HG03196 (cell line): Measurements from ENCODE around the gene SPPL2B.
"Not testable (repeated sequence)": the region's sequence is repeated elsewhere in the genome, so short reads cannot be mapped to it uniquely, and the experiment has no call there.

Source experiments
- ATAC-seq: cut with Tn5 transposase; IDR thresholded peaks from one replicate; pipeline ENCODE4 v1.9.1; 2021; ENCODE audit not compliant: unreplicated experiment

The SPPL2B gene

DNA sequence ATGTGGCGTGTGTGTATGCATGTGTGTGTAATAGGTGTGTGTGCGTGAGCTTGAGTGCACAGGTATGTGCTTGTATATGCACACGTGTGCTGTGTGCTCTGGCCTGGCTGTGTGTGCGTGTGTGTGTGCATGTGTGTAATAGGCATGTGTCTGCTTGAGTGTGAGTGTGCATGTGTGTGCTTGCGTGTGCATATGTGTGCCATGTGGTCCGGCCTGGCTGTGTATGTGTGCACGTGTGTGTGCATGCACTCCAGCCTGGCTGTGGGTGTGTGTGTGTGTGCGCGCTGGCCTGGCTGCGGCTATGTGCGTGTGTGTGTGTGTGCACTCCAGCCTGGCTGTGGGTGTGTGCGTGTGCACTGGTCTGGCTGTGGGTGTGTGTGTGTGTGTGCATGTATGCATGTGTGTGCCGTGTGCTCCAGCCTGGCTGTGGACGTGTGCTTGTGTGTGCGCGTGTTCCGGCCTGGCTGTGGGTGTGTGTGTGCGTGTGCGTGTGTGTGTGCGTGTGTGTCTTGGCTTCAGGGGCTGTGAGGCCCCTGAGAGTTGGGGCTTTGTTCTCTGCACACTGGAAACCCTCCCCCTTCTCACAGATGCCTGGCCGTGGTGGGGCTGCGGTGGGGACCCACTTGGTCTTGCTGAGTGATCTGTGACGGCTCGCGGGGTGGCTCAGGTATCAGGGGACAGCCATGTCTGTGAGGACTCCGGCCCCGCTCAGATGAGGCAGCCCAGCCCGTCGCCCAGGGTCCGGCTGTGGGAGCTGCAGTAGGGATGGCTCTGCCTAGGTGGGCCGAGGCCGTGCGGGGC is 8.2 kb downstream of the SPPL2B start:
- ATAC-seq: no peak

DNA sequence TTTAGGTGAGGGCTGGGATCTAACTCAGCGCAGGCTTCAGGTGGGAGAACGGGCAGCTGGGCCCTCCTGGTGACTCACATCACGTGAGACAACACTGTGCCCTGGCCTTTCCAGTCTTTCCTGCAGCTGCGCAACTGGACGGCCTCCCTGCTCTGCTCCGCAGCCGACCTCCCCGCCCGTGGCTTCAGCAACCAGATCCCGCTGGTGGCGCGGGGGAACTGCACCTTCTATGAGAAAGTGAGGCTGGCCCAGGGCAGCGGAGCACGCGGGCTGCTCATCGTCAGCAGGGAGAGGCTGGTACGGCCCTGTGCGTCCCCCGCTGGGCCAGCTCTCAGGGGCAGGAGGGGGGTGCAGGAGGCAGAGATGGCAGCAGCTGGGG is 8.8 kb downstream of the SPPL2B start:
- no peak for ATAC-seq

GRCh38 chr19:2338055-2338615 is 9.7 kb downstream of the SPPL2B start:
- no peak for ATAC-seq

- no peak for ATAC-seq
Measured at GRCh38 chr19:2338751-2339643, 10.5 kb downstream of the SPPL2B start.

GRCh38 chr19:2339644-2340310 is 11.3 kb downstream of the SPPL2B start:
- no peak for ATAC-seq

GRCh38 chr19:2340496-2341243 is 12.2 kb downstream of the SPPL2B start:
- ATAC-seq: no peak

DNA sequence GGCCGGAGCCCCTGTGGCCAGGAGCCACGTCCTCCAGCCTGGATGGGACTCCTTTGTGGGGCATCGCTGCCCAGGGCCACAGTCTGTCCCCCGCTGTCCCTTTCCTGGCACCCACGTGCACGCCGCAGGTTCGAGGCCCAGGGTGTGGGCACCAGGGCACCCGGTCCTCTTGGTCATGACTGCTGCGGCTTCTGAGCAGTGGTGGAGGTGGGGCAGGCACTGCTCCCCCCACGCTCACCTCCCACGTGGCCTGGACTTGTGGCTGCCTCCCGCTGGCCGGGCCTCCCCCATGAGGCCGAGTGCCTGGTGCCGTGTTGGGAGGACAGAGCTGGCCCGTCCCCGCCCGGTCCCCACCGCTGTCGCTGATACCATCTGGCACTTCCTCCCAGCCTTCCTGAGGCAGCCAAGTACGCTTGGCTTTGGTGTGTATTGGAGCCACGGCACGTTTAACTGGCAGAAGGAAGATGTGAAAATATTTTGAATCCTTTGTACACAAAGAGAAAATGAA is 12.8 kb downstream of the SPPL2B start:
- no peak for ATAC-seq

DNA sequence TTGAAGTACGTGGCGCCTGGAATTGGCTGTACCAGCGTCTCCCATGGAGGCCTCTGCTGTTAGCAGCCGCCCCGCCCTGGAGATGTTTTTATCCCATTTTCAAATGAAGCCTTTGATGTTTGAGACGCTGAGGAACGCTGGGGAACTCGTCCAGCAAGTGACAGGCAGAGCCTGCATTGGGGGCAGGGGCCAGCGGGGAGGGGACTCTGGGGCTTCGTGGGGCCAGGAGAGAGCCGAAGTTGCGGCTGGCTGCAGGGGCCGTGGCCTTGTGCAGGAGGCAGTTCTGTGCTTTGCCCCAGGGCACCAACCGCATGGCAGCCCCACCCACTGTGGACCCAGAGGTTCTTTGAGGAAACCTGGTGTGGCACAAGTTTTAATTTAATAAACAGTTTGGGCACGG is 13.5 kb downstream of the SPPL2B start:
- ATAC-seq: no peak

GRCh38 chr19:2342656-2343288 is 14.3 kb downstream of the SPPL2B start:
- ATAC-seq: no peak

GRCh38 chr19:2343289-2343982 is 15.0 kb downstream of the SPPL2B start:
- no peak for ATAC-seq

DNA sequence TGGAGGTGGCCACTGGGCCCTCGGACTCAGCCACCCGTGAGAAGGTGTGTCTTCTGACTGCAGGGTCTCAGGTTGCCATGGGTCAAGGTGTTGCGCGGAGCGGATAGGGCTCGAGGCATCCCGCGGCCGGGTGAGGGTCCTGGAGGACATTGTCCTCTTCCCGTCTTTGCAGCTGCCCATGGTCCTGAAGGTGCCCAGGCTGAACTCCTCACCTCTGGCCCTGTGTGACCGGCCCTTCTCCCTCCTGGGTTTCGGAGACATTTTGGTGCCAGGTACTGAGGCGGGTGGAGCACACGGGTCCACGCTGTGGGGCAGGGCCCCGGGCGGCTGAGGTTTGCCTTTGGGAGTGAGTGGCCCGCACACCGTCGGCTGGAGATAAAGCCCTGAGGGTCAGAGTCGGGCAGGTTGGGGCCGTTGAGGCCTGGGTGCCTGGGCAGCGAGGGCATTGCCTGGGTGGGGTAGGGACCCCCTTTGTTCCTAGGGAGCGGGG is 15.9 kb downstream of the SPPL2B start:
- ATAC-seq: no peak

DNA sequence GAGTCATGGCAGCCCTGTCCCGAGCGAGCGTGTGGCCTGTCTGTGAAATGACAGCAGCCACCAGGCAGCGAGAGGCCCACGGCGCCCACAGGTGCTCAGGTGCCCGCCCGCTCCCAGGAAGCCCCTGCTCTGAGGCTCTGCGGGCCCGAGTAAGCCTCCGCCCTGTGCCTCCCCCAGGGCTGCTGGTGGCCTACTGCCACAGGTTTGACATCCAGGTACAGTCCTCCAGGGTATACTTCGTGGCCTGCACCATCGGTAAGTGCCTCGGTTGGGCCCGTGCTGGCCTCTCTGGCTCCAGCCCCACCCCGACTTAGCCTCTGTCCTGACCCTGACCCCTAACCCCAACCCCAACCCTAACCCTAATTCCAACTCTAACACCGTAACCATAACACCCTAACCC is 16.6 kb downstream of the SPPL2B start:
- ATAC-seq: no peak

GRCh38 chr19:2345794-2346663 is 17.5 kb downstream of the SPPL2B start:
- ATAC-seq: no peak

GRCh38 chr19:2349818-2350217 is 21.3 kb downstream of the SPPL2B start:
- not testable (repeated sequence) for ATAC-seq

- ATAC-seq: no peak
Measured at GRCh38 chr19:2350656-2351055, 22.2 kb downstream of the SPPL2B start.

DNA sequence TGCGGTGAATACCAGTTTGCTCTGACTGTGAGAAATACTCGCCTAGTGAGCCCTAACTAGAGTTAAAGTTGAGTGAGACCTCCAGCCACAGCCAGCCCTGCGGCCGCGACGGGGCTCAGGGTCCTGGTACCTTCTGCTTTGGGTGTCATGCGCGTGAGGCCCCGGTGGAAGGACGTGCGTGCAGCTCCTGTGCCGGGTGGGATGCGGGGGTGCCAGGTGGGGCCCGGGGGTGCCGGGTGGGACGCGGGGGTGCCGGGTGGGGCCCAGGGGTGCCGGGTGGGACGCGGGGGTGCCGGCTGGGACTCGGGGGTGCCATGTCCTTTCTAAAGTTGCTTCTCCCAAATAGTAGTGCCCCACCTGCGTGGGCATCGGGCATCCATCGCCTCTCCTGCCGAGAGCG is 23.1 kb downstream of the SPPL2B start:
- no peak for ATAC-seq

- no peak for ATAC-seq
Measured at GRCh38 chr19:2352121-2352520, 23.6 kb downstream of the SPPL2B start.
